Measurements from ENCODE around the gene SEPTIN8. TPM values are rescaled to one million over a fixed set of nuclear protein-coding genes. Genes with fewer than 3 reads are reported as not detected.
A peak's percentile ranks its signal among the peaks of the same experiment; 100 is the strongest.

Gene SEPTIN8
- total and polyA plus RNA-seq, 10 of the 15 experiments (the other 5 are each of a cell fraction or from before 2014, with no cell fraction given), result 6.1 to 96.1 (median 29.4) TPM

DNA sequence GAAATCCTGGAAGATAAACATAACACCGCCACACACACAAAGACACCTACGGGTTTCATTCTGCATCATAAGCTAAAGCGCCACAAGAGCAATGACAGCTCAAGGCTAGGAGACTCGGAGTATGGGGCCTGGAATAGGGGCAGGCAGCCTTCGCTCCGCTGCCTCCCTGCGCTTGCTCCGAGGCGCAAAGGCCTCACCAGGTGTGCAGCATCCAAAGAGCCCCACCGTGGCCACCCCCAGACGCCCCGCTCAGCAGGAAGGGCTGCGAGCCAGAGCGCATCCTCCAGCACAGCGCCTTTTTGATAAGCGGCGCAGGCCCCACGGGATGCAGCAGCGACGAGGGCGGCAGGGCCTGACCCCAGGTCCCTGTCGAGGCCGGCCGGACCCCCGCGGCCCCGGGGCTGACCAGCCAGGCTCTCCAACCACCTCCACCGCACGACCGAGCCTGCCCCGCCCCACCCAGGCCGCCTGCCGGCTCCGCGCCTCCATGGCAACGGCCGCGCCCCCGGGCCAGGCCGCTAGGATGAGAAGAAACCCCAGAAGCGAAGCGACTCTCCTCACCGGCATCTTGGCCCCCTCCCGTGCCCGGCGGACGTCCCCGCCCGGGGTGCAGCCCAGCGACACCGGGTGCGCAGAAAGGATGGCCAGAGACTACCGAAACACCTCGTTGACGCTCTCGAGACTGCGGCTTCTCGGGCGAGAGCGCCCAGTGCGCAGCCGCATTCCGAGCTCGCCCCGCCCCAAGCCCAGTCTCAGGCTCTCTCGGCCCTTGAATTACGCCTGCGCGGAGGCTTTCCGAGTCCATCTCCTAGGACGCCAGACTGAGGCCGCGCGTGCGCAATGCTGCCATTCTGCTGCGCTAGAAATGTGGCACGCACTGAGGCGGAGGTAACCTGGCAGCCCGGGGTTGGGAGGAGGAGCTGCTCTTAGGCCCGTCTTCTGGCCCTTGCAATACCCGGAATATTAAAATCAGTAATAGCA is 39.9 kb downstream of the SEPTIN8 start, which contains the start of gene KIF3A (continued):
- TF ChIP-seq IKZF1 (conservative IDR thresholded peaks at IDR 0.05) (peak; percentile 65), SREBF1 (IDR thresholded peaks at IDR 0.05; ENCODE audit: low read length) (no peak), RCOR1 (conservative IDR thresholded peaks at IDR 0.05; ENCODE audit: low read depth, low read length) (no peak), ASH2L (IDR thresholded peaks at IDR 0.05; ENCODE audit: borderline replicate concordance, low read depth) (0 out of 2 replicates have a peak, but pooled peaks have one; percentile 87), RBBP5 (conservative IDR thresholded peaks at IDR 0.05) (no peak), CREM (IDR thresholded peaks at IDR 0.05; ENCODE audit: low read depth) (peak; percentile 33; the same call in 1 of the 2 replicates), GABPA (IDR thresholded peaks at IDR 0.05; ENCODE audit: low read depth) (no peak), YY1 (IDR thresholded peaks at IDR 0.05; ENCODE audit: low read depth, low read length) (no peak), ESRRA (IDR thresholded peaks at IDR 0.05; ENCODE audit: low read length) (no peak), NR2F1 (conservative IDR thresholded peaks at IDR 0.05) (peak; percentile 60), DPF2 (IDR thresholded peaks at IDR 0.05) (peak; percentile 88), ZNF207 (IDR thresholded peaks at IDR 0.05; ENCODE audit: borderline replicate concordance) (0 out of 2 replicates have a peak, but pooled peaks have one; percentile 48), SPI1 (IDR thresholded peaks at IDR 0.05; ENCODE audit: borderline replicate concordance, insufficient read depth, low read depth, low read length) (no peak), CBX5 (IDR thresholded peaks at IDR 0.05; ENCODE audit: low read depth) (0 out of 2 replicates have a peak, but pooled peaks have one; percentile 57), BACH1 (IDR thresholded peaks at IDR 0.05; ENCODE audit: borderline replicate concordance) (peak; percentile 47; the same call in 1 of the 2 replicates), POLR2AphosphoS5 (IDR thresholded peaks at IDR 0.05; ENCODE audit: low read length) (peak; percentile 83)
- TF ChIP-seq, protein P1, sequence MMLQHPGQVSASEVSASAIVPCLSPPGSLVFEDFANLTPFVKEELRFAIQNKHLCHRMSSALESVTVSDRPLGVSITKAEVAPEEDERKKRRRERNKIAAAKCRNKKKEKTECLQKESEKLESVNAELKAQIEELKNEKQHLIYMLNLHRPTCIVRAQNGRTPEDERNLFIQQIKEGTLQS (IDR thresholded peaks at IDR 0.05; ENCODE audit: borderline replicate concordance, extremely low read depth, low read depth, low read length), result no peak
- TF ChIP-seq, protein P2, sequence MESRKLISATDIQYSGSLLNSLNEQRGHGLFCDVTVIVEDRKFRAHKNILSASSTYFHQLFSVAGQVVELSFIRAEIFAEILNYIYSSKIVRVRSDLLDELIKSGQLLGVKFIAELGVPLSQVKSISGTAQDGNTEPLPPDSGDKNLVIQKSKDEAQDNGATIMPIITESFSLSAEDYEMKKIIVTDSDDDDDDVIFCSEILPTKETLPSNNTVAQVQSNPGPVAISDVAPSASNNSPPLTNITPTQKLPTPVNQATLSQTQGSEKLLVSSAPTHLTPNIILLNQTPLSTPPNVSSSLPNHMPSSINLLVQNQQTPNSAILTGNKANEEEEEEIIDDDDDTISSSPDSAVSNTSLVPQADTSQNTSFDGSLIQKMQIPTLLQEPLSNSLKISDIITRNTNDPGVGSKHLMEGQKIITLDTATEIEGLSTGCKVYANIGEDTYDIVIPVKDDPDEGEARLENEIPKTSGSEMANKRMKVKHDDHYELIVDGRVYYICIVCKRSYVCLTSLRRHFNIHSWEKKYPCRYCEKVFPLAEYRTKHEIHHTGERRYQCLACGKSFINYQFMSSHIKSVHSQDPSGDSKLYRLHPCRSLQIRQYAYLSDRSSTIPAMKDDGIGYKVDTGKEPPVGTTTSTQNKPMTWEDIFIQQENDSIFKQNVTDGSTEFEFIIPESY (IDR thresholded peaks at IDR 0.05), result no peak
- TF ChIP-seq, protein P3, sequence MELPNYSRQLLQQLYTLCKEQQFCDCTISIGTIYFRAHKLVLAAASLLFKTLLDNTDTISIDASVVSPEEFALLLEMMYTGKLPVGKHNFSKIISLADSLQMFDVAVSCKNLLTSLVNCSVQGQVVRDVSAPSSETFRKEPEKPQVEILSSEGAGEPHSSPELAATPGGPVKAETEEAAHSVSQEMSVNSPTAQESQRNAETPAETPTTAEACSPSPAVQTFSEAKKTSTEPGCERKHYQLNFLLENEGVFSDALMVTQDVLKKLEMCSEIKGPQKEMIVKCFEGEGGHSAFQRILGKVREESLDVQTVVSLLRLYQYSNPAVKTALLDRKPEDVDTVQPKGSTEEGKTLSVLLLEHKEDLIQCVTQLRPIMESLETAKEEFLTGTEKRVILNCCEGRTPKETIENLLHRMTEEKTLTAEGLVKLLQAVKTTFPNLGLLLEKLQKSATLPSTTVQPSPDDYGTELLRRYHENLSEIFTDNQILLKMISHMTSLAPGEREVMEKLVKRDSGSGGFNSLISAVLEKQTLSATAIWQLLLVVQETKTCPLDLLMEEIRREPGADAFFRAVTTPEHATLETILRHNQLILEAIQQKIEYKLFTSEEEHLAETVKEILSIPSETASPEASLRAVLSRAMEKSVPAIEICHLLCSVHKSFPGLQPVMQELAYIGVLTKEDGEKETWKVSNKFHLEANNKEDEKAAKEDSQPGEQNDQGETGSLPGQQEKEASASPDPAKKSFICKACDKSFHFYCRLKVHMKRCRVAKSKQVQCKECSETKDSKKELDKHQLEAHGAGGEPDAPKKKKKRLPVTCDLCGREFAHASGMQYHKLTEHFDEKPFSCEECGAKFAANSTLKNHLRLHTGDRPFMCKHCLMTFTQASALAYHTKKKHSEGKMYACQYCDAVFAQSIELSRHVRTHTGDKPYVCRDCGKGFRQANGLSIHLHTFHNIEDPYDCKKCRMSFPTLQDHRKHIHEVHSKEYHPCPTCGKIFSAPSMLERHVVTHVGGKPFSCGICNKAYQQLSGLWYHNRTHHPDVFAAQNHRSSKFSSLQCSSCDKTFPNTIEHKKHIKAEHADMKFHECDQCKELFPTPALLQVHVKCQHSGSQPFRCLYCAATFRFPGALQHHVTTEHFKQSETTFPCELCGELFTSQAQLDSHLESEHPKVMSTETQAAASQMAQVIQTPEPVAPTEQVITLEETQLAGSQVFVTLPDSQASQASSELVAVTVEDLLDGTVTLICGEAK (IDR thresholded peaks at IDR 0.05; ENCODE audit: borderline replicate concordance), result no peak
- TF ChIP-seq, protein P4, sequence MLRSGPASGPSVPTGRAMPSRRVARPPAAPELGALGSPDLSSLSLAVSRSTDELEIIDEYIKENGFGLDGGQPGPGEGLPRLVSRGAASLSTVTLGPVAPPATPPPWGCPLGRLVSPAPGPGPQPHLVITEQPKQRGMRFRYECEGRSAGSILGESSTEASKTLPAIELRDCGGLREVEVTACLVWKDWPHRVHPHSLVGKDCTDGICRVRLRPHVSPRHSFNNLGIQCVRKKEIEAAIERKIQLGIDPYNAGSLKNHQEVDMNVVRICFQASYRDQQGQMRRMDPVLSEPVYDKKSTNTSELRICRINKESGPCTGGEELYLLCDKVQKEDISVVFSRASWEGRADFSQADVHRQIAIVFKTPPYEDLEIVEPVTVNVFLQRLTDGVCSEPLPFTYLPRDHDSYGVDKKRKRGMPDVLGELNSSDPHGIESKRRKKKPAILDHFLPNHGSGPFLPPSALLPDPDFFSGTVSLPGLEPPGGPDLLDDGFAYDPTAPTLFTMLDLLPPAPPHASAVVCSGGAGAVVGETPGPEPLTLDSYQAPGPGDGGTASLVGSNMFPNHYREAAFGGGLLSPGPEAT (IDR thresholded peaks at IDR 0.05; ENCODE audit: low read depth), result no peak

All from GM12878 (cell line).